Fibroblast of the aortic adventitia (primary cell): Measurements from ENCODE around the gene FBXO46. TPM values are rescaled to one million over a fixed set of nuclear protein-coding genes. Genes with fewer than 3 reads are reported as not detected.

Experiments used
- DNase-seq: peaks from one replicate; pipeline ENCODE4 v3.0.0-alpha.2; 2010; ENCODE audit warnings: low read depth
- H3K4me3 ChIP-seq: 2 replicates; pipeline ENCODE4 v1.5.1; 2011; ENCODE audit warnings: low read depth, mild to moderate bottlenecking, control low read depth, low read length, moderate library complexity
- CTCF ChIP-seq: IDR thresholded peaks from 2 replicates; pipeline ENCODE4 v1.5.1; 2011; ENCODE audit warnings: mild to moderate bottlenecking, low read length, control low read depth, inconsistent platforms; ENCODE audit not compliant: insufficient read depth
- total RNA-seq: library from RNA; depleted of rRNA; stranded (reverse); fragments of >200 nt; gene quantifications from 2 replicates; pipeline ENCODE4 v1.2.3, GENCODE V29; 2012; ENCODE audit warnings: low replicate concordance

The FBXO46 gene
- total RNA-seq, 1 donor = 6.6 TPM

GRCh38 chr19:45747513-45747912 is 16.8 kb upstream of the FBXO46 start:
- no peak overlapping the region for H3K4me3 ChIP-seq
- TF ChIP-seq CTCF = no peak
- DNase-seq = no peak

- no peak for DNase-seq
- H3K4me3 ChIP-seq = no peak overlapping the region
- no peak for TF ChIP-seq CTCF
Observed at GRCh38 chr19:45746866-45747265, 16.2 kb upstream of the FBXO46 start.

- no peak for DNase-seq
- no peak for TF ChIP-seq CTCF
- H3K4me3 ChIP-seq = no peak overlapping the region
Observed at GRCh38 chr19:45745606-45746005, 14.9 kb upstream of the FBXO46 start.

GRCh38 chr19:45742969-45743368 is 12.3 kb upstream of the FBXO46 start:
- no peak for DNase-seq
- no peak overlapping the region for H3K4me3 ChIP-seq
- TF ChIP-seq CTCF = no peak

GRCh38 chr19:45739498-45740439 is 9.1 kb upstream of the FBXO46 start:
- no peak overlapping the region for H3K4me3 ChIP-seq
- DNase-seq = no peak

GRCh38 chr19:45733160-45733810 is 2.6 kb upstream of the FBXO46 start, which contains the start of gene MEIOSIN:
MEIOSIN (plus strand) TSS chr19:45733439; CDS start chr19:45735377, 1,938 bp downstream.
- TF ChIP-seq CTCF = no peak
- no peak within 1 kb of the TSS for H3K4me3 ChIP-seq
- DNase-seq = no peak

More at GRCh38 chr19:45739498-45740439, 9.1 kb upstream of the FBXO46 start:
- TF ChIP-seq CTCF = no peak
